Measurements from ENCODE around the gene LGALS16.
"Not testable (repeated sequence)": the region's sequence is repeated elsewhere in the genome, so short reads cannot be mapped to it uniquely, and the experiment has no call there.

LGALS16 gene

DNA sequence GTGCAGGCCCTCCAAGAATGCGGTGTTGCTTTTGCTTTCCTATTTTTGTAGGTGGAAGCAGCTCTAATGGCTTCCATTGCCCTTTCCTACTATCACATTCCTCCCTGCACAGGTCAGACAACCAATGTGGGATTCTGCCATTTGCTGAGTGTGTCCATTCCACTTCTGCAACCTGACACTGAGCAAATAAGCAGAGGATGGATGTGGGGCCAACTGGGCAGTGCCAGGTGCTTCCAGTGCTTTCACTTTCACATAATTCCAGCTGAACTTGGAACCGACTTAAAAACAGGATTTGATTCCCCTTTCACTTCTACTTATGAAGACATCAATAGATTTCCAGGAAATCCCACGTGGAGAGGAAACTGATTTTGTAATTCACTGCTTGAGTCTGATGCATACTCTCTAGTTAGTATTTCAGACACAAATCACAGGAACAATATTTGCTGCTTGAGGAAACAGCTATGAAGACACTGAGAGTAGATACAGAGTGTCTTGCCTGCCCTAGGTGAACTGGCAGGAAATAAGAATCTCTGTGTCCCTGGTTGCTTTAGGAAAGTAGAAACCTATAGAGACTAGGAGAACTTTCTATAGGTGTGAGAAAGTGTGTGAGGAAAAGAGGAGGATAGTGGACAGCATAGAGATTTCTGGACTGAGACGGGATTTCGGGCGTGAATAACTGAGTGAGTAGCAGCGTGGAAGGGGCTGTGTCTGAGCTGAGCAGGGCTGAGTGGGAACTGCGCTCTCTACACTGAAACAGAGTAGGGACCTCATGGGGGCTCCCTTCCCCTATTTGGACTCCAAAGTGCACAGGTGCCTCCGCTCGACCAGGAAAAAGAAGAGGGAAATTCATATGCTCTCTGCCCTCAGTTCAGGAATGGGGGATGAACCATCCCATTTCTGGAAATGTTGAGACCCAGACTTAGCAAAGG is 22.5 kb downstream of the LGALS16 start:
- DNase-seq (ENCODE audit: low spot score), result no peak

DNA sequence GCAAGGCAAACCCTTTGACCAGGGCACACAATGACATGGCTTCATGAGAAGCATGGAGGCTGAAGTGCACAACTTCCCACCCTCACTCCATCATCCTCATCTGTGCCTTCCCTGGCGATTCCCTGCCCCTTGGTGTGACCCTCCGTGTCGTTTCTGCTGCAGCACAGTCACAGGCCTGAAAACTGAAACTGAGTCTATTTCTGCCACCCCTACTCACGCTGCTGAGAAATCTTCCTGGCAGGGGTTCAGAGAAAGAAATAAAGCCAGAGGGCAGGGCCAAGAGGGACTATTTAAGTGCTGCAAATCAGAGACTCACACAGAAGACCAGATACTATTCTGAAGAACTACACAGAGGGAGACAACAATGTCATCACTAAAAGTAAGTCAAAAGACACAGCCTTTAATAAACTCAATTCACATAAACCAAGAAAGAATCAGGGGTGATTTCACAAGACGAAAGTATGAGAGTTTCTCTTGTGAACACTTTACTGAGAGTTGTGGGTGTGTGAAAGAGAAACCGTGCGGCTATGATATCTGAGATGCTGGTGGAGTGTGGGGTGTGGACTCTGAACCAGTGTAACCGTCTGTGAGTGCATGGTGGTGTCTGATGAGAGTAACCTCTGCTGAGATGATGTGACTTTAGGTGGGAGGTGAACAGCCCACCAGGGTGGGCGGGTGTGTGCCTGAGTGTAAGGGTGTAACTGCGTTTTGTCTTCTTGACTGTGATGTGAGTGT is 23.5 kb downstream of the LGALS16 start:
- DNase-seq (ENCODE audit: low spot score), result no peak

DNA sequence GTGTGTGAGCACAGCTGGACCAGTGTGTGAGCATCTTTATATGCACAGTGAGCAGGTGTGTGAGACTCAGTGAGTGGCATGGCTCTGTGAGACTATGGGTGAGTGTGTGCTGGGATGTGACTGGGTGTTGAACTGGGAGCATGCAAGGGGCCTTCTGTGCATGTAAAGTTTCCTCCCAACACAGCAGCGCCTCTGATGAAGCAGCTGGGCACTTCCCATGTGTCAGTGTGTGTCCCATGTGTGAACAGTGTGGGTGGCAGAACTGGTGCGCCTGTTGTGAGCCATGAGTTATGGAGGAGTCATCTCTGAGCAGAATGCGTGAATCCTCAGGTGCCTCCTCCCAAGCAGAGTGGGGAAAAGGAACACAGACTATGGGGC is 24.1 kb downstream of the LGALS16 start:
- no peak for DNase-seq (ENCODE audit: low spot score)

DNA sequence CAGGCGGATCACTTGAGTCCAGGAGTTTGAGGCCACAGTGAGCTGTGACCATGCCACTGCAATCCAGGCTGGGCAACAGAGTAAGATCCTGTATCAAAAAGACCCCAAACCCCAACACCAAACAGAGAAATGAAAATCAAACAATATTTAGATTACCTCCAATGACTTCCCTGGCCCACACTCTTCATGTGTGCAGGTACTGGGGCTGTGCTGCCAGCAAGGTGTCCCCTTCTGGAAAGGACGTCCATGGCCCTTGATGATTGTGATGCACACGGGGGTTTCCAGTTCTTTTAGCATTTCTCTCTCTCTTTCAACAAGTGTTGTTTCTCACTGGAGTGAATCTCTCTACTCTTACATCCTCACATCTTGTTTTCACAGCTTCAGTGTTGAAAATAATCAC is 24.9 kb downstream of the LGALS16 start:
- no peak for DNase-seq (ENCODE audit: low spot score)

DNA sequence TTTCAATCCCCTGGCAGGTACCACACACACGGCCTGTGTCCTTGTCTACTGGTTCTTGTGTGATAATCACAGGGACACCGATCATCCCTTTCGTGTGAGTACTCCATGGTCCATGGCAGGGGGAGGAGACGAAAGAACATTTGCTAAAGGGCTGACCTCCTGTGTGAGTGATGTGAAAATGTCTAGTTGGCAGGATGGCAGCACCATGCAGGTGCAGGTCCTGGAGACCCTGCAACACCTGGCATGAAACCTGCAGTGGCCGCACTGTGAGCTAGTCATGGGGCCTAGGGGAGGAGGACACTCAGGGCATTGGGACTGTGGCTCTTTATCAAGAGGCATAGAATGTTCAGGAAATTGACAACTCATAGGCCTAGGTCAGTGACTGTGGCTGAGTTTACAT is 25.7 kb downstream of the LGALS16 start:
- no peak for DNase-seq (ENCODE audit: low spot score)

DNA sequence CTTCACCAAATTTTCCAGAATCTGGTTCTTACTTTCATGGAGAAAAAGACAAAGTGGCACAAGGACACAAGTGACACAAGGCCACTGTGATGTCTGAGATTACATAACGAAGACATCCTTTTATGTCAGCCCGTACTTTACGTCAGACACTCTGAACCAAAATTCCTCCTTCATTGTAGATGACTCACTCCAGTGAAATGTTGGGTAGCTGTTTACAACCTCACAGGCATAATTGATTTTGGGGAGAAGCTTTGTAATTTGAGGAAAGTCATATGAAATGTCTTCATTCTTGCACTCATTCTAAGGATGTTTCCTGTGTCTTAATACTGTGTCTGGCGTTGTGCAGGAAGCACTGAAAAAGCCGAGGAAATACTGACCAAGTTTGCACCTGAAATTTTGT is 28.6 kb downstream of the LGALS16 start:
- no peak for DNase-seq (ENCODE audit: low spot score)

DNA sequence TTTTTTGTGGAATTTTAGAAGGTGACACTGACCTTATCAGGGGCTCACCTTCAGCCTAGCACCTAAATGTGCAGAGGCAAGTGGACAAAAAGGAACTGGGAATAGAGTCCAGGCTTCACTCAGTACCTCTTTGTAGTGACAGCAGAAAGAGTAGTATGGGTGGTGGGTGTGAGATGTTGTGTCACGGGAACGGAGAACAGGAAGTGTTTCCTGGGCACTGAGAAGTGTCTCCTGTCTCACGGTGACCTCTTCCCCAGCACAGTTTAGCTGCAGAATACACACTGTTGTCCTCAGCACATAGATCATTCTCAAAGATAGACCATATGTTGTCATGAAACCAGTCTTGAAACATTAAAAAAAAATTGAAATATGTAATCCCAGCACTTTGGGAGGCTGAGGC is 31.0 kb downstream of the LGALS16 start:
- DNase-seq (ENCODE audit: low spot score), result no peak

DNA sequence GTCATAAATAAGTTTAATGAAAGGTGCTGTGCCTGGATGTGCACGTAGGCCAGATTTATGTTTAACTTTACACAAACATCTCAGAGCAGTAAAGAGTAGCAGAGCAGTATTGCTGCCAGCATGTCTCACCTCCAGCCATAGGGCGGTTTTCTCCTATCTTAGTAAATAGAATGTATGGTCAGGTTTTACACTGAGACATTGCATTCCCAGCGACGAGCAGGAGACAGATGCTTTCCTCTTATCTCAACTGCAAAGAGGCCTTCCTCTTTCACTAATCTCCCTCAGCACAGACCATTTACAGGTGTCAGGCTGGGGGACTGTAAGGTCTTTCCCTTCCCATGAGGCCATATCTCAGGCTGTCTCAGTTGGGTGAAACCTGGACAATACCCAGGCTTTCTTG is 32.9 kb downstream of the LGALS16 start:
- DNase-seq (ENCODE audit: low spot score), result not testable (repeated sequence)

DNA sequence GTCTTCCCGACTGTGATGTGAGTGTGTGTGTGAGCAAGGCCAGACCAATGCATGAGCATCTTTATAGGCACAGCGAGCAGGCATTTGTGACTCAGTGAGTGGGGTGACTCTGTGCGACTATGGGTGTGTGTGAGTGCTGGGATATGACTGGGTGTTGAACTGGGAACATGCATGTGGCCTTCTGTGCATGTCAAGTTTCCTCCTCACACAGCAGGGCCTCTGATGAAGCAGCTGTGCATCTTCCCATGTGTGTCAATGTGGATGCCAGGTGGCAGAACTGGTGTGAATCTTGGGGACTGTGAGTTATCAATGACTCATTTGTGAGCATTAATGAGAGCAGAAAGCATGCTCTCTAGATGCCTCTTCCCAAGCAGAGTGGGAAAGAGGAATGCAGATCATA is 36.5 kb downstream of the LGALS16 start:
- DNase-seq (ENCODE audit: low spot score), result no peak

DNA sequence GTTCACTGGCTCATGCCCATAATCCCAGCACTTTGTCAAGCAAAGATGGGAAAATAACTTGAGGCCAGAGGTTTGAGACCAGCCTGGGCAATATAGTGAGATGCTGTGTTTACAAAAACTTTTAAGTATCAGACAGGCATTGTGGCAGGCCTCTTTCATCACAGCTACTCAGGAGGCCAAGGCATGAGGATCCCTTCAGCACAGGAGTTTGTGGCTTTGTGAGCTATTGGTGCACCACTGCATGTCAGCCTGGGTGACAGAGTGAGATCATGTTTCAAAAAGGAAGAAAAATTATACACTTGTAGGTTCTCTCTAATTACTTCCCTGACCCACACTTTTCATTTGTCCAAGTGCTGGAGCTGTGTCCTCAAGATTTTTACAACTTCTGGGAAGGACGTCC is 37.1 kb downstream of the LGALS16 start:
- DNase-seq (ENCODE audit: low spot score), result no peak

DNA sequence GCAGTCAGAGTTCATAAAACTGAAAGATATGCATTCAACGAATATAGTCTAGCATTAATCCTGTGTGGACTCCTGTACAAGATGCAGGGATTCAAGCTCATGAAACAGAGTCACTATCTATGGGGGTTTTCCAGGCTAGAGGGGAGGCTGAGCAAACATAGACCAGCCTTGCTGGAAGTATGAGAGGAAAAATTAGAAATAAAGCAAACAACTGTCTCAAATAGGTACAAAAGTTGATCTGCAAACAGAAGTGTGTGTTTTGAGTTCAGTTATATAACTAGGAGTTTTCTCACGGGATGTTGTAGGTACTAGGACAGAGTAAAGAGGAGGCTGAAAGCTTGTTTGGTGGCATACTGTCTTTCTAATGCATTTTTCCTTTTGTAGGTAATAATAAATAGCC is 40.0 kb downstream of the LGALS16 start:
- DNase-seq (ENCODE audit: low spot score), result no peak

DNA sequence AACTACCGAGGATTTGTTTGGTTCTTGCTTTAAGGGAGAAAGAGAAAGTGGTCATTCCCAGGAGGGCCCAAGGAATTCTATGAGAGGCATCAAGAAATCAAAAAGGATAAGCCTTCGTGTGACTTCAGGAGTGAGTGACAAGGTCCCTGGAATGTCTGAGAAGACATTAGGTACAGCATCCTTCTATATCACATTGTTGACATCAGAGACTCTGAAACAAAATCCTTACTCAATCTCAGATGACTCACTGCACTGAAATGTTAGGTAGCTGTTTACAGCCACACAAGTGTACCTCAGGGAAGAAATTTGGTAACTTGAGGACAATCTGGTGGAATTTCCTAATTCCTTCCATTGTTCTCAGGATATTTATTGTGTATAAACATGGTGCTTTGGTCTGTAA is 40.7 kb downstream of the LGALS16 start:
- DNase-seq (ENCODE audit: low spot score), result no peak

DNA sequence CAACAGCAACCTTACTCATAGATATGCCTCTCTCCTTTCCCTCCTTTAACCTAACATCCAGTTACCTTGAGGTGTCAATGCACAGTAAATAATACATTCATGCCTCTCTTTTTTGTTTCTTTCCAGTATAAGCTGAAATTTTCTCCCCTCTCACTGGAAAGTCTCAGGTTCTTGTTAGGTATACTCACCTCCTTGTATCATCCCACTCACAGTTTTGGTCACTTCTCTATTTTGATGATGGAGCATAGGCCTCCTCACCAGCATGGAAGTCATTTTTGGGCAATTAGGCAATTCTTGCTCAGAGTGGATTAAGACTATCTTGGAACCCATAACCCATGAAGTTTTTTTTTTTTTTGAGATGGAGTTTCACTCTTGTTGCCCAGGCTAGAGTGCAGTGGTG is 42.8 kb downstream of the LGALS16 start:
- DNase-seq (ENCODE audit: low spot score), result no peak

DNA sequence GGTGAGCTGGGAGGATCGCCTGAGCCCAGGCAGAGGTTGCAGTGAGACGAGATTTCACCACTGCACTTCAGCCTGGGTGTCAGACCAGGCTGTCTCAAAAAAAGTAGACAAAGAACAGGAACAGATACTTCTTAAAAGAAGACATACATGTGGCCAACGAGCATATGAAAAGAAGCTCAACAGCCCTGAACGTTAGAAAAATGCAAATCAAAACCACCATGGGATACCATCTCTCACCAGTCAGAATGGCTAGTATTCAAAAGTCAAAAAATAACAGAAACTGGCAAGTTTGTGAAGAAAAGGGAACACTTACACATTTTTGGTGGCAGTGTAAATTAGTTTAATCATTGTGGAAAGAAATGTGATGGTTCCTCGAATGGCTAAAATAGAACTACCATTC is 45.6 kb downstream of the LGALS16 start:
- DNase-seq (ENCODE audit: low spot score), result no peak

DNA sequence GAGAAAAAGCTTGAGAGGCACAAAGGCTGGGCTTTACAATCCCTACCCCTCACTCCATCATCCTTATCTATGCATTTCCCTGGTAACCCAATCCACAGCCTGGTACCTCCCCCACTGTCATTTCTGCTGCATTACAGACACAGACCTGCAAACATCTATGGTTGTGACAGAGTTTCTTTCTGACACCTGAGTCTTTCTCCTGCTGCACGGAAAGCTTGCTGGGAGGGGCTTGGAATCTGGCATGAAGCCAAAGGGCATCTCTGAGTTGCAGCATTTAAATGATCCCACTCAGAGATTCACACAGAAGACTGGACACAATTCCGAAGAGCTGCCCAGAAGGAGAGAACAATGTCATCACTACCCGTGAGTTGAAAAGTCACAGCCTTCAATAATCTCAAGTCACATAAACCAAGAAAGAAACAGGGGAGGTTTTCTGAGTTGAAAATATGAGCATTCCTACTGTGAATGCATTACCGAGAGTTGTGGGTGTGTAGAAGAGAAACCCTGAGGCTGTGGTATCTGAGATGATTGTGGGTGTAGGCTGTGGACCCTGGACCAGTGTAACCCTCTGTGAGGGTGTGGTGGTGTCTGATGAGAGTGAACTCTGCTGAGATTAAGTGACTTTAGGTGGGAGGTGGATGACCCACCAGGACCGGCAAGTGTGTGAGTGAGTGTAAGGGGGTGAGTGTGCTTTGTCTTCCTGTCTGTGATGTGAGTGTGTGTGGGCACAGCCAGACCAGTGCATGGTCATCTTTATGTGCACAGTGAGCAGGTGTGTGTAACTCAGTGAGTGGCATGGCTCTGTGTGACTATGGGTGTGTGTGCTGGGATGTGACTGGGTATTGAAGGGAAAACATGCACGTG is 48.7 kb downstream of the LGALS16 start, which contains the start of gene LGALS14:
LGALS14 (plus strand) TSS at position 301 of the 864 bp plus-strand sequence; CDS start at position 349, 48 bp downstream.
- DNase-seq (ENCODE audit: low spot score), result no peak

DNA sequence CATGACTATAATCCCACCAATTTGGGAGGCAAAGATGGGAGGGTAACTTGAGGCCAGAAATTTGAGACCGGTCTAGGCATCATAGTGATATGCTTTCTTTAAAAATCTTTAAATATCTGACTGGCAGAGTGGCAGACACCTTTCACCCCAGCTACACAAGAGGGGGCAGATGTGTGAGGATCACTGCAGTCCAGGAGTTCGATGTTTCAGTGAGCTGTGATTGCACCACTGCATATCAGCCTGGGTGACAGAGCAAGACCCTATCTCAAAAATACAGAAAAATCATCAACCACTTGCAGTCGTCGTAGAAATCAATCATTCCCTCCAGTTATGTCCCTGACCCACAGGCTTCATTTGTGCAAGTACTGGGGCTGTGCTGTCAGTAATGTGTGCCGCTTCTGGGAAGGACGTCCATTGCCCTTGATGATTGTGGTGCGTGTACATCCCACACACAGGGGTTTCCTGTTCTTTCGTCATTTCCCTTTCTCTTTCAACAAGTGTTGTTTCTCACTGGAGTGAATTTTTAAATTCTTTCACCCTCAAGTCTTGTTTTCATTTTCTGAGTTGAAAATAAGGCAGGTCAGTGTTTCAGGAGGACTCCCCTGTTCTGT is 50.0 kb downstream of the LGALS16 start:
- no peak for DNase-seq (ENCODE audit: low spot score)

DNA sequence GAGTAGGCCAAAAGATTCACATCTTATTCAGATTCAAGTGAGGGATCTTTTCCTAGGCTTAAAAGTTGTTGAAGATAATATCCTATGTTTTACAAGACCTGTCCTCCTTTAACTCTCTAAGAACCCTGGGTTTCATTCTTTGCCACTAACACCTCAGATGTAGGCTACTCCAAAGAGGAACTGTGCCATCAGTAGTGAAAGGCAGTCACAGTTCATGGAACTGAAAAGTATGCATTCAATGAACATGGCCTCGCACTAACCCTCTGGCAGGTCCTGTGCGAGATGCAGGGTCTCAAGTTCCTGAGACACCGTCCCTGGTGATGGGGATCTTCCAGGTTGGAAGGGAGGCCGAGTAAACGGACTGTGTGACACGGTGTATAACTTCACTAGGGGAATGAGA is 52.9 kb downstream of the LGALS16 start:
- no peak for DNase-seq (ENCODE audit: low spot score)

DNA sequence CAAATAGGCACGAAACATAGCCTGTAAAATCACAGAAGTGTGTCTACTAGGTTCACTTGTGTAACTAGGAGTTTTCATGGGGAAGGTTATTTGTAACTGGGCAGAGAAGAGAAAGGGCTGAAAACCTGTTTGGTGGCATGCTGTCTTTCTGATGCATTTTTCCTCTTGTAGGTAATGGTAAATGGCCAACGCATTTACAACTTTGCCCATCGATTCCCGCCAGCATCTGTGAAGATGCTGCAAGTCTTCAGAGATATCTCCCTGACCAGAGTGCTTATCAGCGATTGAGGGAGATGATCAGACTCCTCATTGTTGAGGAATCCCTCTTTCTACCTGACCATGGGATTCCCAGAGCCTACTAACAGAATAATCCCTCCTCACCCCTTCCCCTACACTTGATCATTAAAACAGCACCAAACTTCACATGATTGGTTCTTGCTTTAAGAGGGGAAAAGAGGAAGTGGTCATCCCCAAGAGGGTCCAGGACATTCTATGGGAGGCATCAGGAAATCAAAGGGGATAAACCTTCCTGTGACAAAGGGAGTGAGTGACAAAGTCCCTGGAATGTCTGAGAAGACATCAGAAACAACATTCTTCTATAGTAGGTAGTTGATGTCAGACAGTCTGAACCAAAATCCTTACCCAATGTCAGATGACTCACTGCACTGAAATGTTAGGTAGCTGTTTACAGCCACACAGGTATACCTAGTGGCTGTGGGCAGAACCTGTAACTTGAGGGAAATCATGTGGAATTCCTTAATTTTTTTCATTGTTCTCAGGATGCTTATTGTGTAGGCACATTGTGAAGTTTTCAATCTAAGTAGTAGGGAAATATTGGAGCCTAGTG is 53.5 kb downstream of the LGALS16 start:
- DNase-seq (ENCODE audit: low spot score), result no peak
